RPMI7951 (cell line): Measurements from ENCODE around the gene NMU. TPM values are rescaled to one million over a fixed set of nuclear protein-coding genes. Genes with fewer than 3 reads are reported as not detected.
"Not testable (repeated sequence)": the region's sequence is repeated elsewhere in the genome, so short reads cannot be mapped to it uniquely, and the experiment has no call there.

Experiments used
- DNase-seq: peaks from one replicate; pipeline ENCODE4 v3.0.0-alpha.2; 2012; ENCODE audit warnings: low read depth
- total RNA-seq: library from RNA; depleted of rRNA; stranded (reverse); fragments of >200 nt; shearing (Covaris generic); gene quantifications from 2 replicates; pipeline ENCODE4 v1.2.3, GENCODE V29; 2014

The NMU gene
- total RNA-seq, 1 experiment from 2014 or later: 5.5 TPM

- DNase-seq: not testable (repeated sequence)
Measured at GRCh38 chr4:55624063-55624462, 12.0 kb downstream of the NMU start.

GRCh38 chr4:55618546-55619143, 17.5 kb downstream of the NMU start:
- DNase-seq: no peak

DNA sequence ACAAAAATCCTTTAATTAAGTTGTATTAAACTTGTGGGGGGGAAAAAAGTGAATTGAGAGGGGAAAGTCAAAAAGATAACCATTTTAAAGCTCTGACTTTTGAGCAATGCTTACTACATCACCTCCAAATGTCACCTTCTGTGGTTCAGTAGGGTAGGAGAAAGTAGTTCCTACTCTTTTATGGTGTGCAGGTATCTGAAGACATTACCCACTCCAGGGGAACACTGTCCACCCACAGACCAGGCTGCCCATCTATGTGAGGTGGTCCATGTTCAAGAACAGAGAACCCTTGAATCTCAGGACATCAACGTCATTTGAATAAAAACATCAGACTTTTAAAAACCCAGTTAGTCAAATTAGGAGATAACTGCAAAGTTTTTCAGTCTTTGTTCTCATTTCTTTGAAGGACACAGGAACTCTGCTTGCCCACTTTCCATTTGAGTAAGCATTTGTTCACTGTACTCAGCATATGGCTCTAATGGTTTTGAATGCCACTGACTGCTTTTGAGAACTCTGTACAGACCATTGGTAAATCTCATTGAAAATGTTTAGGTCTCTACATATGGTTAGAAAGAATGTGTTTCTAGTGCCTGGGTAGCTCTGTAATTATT, 18.4 kb downstream of the NMU start:
- no peak for DNase-seq

DNA sequence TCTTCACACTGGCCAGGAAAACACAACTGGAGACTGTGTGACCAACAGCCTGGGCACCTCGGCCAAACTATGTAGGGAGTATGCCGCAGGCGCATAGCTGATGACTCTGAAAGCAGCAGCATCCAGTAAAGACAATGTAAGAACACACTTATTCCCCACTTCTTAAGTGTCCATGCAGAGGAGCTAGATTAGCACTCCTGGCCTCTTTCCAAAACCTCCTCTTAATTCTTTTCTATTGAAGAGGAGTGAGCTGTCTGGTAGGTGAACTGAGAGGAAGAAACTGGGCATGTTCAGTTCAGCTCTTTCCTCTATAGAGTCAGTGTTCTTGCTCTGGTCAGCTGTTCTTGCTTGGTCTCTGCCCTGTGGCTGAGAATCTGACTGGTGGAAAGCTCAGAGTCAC, 21.1 kb downstream of the NMU start:
- peak; percentile 1 for DNase-seq

- no peak for DNase-seq
Measured at GRCh38 chr4:55613621-55614020, 22.5 kb downstream of the NMU start.

- no peak for DNase-seq
Measured at GRCh38 chr4:55612341-55612740, 23.8 kb downstream of the NMU start.

GRCh38 chr4:55611358-55612059, 24.6 kb downstream of the NMU start:
- no peak for DNase-seq

DNA sequence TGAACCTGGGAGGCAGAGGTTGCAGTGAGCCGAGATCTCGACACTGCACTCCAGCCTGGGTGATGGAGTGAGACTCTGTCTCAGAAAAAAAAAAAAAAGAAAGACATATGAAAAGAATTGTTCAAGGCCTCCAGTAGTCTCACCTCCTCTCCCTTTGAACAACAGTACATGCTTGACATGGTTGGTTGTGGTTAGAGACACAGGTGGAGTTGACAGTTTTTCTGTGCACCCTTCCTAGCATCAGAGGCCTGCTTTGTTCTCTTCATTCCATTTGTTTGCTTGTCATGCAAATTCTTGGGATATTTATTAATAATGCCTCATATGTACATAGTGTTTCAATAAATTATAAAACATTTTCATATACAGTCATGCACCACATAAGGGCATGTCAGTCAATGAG, 25.7 kb downstream of the NMU start:
- DNase-seq: no peak

DNA sequence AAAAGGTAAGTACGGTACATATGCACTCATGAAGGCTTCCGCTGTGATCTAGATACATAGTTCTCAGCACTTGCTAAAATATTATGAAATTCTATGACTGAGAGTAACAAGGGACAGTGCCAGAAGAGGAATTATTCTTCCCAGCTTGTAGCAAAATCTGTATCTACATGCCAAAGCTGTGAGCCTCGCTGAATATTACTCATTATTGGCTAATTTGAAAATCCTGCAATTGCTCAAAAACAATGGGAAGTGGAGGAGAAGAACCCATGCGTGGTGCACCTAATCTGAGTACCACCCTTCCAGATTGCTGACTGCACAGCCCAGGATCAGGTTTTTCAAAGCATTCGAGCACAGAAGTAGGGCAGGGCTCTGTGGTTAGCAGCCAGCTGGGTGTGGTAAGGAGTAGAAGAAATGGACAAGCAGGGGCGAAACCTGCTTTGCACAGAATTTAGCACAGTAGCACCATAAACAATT, 26.7 kb downstream of the NMU start:
- no peak for DNase-seq

- DNase-seq: no peak
Measured at GRCh38 chr4:55608591-55608990, 27.5 kb downstream of the NMU start.

DNA sequence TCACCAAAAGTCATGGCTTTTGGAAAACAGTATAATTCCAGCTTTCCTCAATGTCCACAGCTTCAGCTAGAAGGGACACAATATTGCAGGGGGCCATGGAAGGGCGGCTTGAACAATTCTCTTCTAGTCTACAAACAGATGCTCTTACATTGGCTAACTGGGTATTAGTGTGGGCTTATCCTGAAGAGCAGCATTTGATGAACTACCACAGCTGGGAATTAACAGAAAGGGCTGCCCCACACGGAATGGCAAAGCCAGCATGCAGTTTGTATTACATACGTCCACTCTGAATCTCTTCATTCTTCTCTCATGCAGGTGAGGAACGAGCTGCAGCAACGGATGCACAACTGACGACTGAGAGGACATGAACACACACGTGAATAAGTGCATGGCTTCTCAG, 31.1 kb downstream of the NMU start:
- no peak for DNase-seq

- DNase-seq: no peak
Measured at GRCh38 chr4:55600640-55601039, 35.5 kb downstream of the NMU start.

GRCh38 chr4:55598641-55599040, 37.5 kb downstream of the NMU start:
- DNase-seq: no peak

- DNase-seq: no peak
Measured at GRCh38 chr4:55592014-55592413, 44.1 kb downstream of the NMU start, which contains the start of gene PDCL2. TSS of gene PDCL2 (minus strand) at chr4:55592245. CDS start at chr4:55592109, 136 bp downstream.

- no peak for DNase-seq
Measured at GRCh38 chr4:55588160-55588559, 47.9 kb downstream of the NMU start.

DNA sequence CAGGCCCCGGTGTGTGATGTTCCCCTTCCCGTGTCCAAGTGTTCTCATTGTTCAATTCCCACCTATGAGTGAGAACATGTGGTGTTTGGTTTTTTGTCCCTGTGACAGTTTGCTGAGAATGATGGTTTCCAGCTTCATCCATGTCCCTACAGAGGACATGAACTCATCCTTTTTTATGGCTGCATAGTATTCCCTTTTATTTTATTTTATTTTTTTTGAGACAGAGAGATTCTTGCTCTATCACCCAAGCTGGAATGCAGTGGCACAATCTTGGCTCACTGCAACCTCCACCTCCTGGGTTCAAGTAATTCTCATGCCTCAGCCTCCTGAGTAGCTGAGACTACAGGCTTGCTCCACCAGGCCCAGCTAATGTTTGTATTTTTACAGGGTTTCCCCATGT, 53.3 kb downstream of the NMU start:
- DNase-seq: not testable (repeated sequence)

- no peak for DNase-seq
Measured at GRCh38 chr4:55578341-55579010, 57.6 kb downstream of the NMU start.

- DNase-seq: no peak
Measured at GRCh38 chr4:55575513-55575912, 60.6 kb downstream of the NMU start.

DNA sequence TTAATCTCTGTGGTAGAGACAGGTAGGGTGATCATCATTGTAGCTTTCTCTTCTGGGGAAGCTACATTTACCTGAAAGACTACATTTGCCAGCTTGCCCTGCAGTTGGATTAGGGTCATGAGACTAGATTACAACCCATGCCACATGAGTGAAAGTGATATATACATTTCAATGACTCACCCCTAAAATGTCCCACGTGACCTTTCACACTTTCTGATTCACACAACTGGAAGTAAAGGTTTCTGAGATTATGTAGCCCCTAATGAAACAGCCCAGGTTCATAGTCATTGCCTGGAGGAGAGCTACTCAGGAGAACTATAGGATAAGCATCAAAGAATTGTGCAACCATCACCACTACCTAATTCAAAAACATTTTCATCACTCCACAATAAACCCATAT, 61.8 kb downstream of the NMU start:
- no peak for DNase-seq

DNA sequence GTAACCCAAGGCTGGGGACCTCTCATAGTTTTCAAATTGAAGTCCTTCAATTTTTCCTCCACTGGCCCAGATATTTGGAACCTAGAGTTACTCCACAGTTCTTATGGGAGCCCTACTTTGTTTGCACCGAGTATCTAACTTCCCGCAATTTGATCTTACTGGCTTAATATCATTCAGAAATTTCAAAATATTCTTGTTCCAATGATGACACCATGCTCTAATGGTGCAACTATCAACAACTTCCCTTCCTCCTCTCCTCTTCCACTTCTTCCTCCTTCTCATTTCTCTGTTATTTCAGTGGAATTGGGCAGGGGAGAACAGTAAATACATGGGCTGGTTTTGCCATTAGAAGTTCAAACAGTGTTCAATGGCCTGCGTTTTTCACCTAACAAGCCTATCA, 64.3 kb downstream of the NMU start:
- DNase-seq: no peak

GRCh38 chr4:55568905-55569504, 67.1 kb downstream of the NMU start:
- no peak for DNase-seq

GRCh38 chr4:55561889-55562288, 74.2 kb downstream of the NMU start:
- DNase-seq: no peak
